GM12892 (cell line): ENCODE results near the gene CAPZA3.
"Not testable (repeated sequence)": the region's sequence is repeated elsewhere in the genome, so short reads cannot be mapped to it uniquely, and the experiment has no call there.

Source experiments
- DNase-seq: peaks from one replicate; pipeline ENCODE4 v3.0.0; 2011; ENCODE audit not compliant: insufficient read length
- FAIRE-seq: peaks from 2 replicates; lab custom pipeline; 2011; peaks lifted over from hg19 to GRCh38; lab: Jason Lieb, UNC
- POLR2A ChIP-seq: IDR thresholded peaks from 2 replicates; pipeline ENCODE4 v1.6.1; 2011; ENCODE audit warnings: low read depth, low read length, control low read depth
- POLR2AphosphoS5 ChIP-seq: IDR thresholded peaks from 2 replicates; pipeline ENCODE4 v1.6.1; 2011; ENCODE audit warnings: low read depth, low read length, control low read depth
- TAF1 ChIP-seq: IDR thresholded peaks from 2 replicates; pipeline ENCODE4 v1.6.1; 2011; ENCODE audit warnings: low read depth, mild to moderate bottlenecking, control low read depth, low read length, borderline replicate concordance

CAPZA3 gene

GRCh38 chr12:18754124-18754707, 16.3 kb downstream of the CAPZA3 start:
- DNase-seq: no peak
- no peak for FAIRE-seq
- TF ChIP-seq POLR2A: no peak
- no peak for TF ChIP-seq POLR2AphosphoS5
- no peak for TF ChIP-seq TAF1

GRCh38 chr12:18755341-18755740, 17.4 kb downstream of the CAPZA3 start:
- TF ChIP-seq POLR2A (no peak), POLR2AphosphoS5 (no peak), TAF1 (no peak)
- DNase-seq (no peak), FAIRE-seq (no peak)

GRCh38 chr12:18766479-18766878, 28.6 kb downstream of the CAPZA3 start:
- not testable (repeated sequence) for DNase-seq, FAIRE-seq

- FAIRE-seq (no peak), DNase-seq (no peak)
- TF ChIP-seq POLR2A (no peak), TAF1 (no peak), POLR2AphosphoS5 (no peak)
Observed at GRCh38 chr12:18782827-18783226, 44.9 kb downstream of the CAPZA3 start.

GRCh38 chr12:18785465-18785864, 47.5 kb downstream of the CAPZA3 start:
- not testable (repeated sequence) for FAIRE-seq

More at GRCh38 chr12:18785465-18785864, 47.5 kb downstream of the CAPZA3 start:
- not testable (repeated sequence) for DNase-seq
